Suprapubic skin (tissue), 4 donors: ENCODE measurements around the gene TBL1X. TPM values are rescaled to one million over a fixed set of nuclear protein-coding genes. Genes with fewer than 3 reads are reported as not detected.

Experiments
- DNase-seq, 2 donors: peaks; one replicate each; pipeline ENCODE4 v3.0.0-alpha.2; 2019; ENCODE audit warnings: low spot score in 2 of 2
- H3K27ac ChIP-seq: fragments of 200-600 bp; sonication (generic); one replicate; pipeline ENCODE4 v1.5.1; 2019
- H3K27me3 ChIP-seq: fragments of 200-600 bp; sonication (generic); one replicate; pipeline ENCODE4 v1.5.1; 2019
- H3K36me3 ChIP-seq: fragments of 200-600 bp; sonication (generic); one replicate; pipeline ENCODE4 v1.5.1; 2019
- H3K4me1 ChIP-seq: fragments of 200-600 bp; sonication (generic); one replicate; pipeline ENCODE4 v1.5.1; 2019
- H3K4me3 ChIP-seq: fragments of 200-600 bp; sonication (generic); one replicate; pipeline ENCODE4 v1.5.1; 2019; ENCODE audit warnings: mild to moderate bottlenecking
- H3K9me3 ChIP-seq: fragments of 200-600 bp; sonication (generic); one replicate; pipeline ENCODE4 v1.5.1; 2019
- EP300 ChIP-seq: sonication (generic); formaldehyde crosslinking; IDR thresholded peaks from one replicate; pipeline ENCODE4 v1.6.1; 2017; ENCODE audit warnings: antibody characterized with exemption
- POLR2A ChIP-seq, 2 donors: fragments of 450-650 bp; IDR thresholded peaks; one replicate each; pipeline ENCODE4 v1.6.1; 2017; ENCODE audit warnings: antibody characterized with exemption in 2 of 2, mild to moderate bottlenecking in 2 of 2, moderate library complexity in 2 of 2
- POLR2AphosphoS5 ChIP-seq, 3 donors: sonication (generic); formaldehyde crosslinking; IDR thresholded peaks; one replicate each; pipeline ENCODE4 v1.6.1; 2017; ENCODE audit warnings: antibody characterized with exemption in 3 of 3
- WGBS: methylation state at CpG from one replicate; pipeline ENCODE4 v1.1.5; 2018; 5-methylcytosine and 5-hydroxymethylcytosine counted together
- total RNA-seq, 4 donors: library from RNA; depleted of rRNA; stranded (reverse); fragments of >200 nt; gene quantifications; one replicate each; pipeline ENCODE4 v1.1.0, GENCODE V29; 2016
- TF ChIP-seq, protein P1 (sequence below), 2 donors: fragments of 200-600 bp in 1 of 2; fragments of 450-650 bp in 1 of 2; sonication (generic) in 1 of 2; IDR thresholded peaks; one replicate each; pipeline ENCODE4 v1.5.1; 2016 to 2019; ENCODE audit warnings: antibody characterized with exemption in 2 of 2, mild to moderate bottlenecking in 1 of 2, moderate library complexity in 1 of 2

The TBL1X gene
- total RNA-seq, 4 donors from 2014 or later, result 13.2 to 31.0 (median 17.1) TPM

DNA sequence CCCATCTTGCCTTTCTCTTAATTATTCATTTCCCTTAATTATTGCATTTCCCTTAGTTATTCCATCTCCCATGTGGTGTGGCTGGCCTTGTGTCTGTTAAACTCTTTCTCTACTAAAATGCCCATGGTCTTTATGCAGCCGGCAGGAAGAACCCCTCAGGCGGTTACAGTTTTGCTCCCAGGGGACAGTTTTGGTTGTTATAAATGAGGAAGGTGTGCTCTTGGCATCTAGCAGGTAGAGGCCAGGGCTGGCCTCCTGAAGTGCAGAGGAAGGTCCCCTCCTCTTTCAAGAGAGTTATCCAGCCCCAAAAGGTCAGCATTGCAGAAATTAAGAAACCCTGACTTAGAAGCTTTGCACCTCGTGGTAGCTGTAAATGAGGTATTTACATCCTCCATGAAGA lies 18.0 kb downstream of the TBL1X start:
- Histone ChIP-seq H3K9me3 (no peaks in the 10 kb centered on the region), H3K27me3 (no peaks in the 10 kb centered on the region), H3K4me3 (no peak overlapping the region), H3K36me3 (no peaks in the 10 kb centered on the region), H3K27ac (no peak overlapping the region), H3K4me1 (no peaks in the 10 kb centered on the region)
- TF ChIP-seq POLR2AphosphoS5 (IDR thresholded peaks at IDR 0.05) (no peak), POLR2A (IDR thresholded peaks at IDR 0.05) (no peak), EP300 (no peak)
- TF ChIP-seq, protein P1, sequence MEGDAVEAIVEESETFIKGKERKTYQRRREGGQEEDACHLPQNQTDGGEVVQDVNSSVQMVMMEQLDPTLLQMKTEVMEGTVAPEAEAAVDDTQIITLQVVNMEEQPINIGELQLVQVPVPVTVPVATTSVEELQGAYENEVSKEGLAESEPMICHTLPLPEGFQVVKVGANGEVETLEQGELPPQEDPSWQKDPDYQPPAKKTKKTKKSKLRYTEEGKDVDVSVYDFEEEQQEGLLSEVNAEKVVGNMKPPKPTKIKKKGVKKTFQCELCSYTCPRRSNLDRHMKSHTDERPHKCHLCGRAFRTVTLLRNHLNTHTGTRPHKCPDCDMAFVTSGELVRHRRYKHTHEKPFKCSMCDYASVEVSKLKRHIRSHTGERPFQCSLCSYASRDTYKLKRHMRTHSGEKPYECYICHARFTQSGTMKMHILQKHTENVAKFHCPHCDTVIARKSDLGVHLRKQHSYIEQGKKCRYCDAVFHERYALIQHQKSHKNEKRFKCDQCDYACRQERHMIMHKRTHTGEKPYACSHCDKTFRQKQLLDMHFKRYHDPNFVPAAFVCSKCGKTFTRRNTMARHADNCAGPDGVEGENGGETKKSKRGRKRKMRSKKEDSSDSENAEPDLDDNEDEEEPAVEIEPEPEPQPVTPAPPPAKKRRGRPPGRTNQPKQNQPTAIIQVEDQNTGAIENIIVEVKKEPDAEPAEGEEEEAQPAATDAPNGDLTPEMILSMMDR (IDR thresholded peaks at IDR 0.05), result no peak
- 79% methylated on average over 3 of the region's 3 CpGs for WGBS
- no peak for DNase-seq

DNA sequence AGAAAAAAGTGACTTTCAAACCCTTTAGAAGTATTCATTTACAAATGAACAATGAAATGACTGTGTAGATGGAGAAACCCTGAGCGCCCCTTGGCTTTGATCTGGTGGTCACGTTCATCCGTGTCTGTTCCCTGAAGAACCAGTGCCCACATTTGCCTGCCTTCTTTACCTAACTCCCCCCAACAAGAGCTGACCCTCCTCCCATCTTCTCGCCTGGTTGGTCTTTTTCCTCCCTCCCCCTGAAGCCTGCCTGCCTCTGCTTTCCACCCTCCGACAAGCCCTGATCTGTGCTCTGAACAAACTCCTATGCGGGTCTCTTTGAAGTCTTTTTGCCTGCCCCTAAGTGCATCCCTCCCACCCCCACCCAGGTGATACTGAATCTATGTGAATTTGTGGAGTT lies 18.5 kb downstream of the TBL1X start:
- H3K9me3 ChIP-seq, result no peaks in the 10 kb centered on the region
- no peaks in the 10 kb centered on the region for H3K27me3 ChIP-seq
- H3K4me3 ChIP-seq, result no peak overlapping the region
- no peak for DNase-seq
- TF ChIP-seq, protein P1 (IDR thresholded peaks at IDR 0.05), result no peak
- TF ChIP-seq POLR2A (IDR thresholded peaks at IDR 0.05) (no peak), EP300 (no peak), POLR2AphosphoS5 (IDR thresholded peaks at IDR 0.05) (no peak)
- no peak overlapping the region for H3K27ac ChIP-seq
- H3K36me3 ChIP-seq, result no peaks in the 10 kb centered on the region
- H3K4me1 ChIP-seq, result no peaks in the 10 kb centered on the region
- whole genome bisulfite sequencing, result 63% methylated on average over 6 of the region's 6 CpGs

DNA sequence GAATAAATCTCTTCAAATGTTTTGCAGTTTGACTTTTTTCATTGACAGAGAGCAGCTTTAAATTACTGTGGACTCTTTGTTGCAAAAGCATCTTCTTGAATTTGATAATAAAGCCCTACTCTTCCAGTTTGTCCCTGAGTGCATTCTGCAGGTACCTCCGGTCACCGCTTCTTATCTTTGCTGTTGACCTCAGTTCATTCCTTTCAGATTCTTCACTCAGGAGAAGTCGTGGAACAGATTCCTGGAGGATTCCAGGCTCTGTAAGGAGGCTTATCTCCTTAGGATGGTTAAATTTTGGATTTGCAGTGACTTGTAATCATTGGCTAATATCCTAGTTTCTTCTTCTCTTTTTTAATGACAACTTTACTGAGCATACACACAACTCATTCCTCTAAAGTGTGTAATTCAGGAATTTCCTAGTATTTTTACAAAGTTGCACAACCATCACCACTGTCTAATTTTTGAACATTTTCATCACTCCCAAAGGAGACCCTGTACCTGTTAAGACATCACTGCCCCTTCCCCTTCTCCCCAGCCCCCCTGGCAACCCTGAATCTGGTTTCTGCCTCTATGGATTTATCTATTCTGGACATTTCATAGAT lies 22.0 kb downstream of the TBL1X start:
- TF ChIP-seq POLR2AphosphoS5 (IDR thresholded peaks at IDR 0.05), result no peak
- no peak for TF ChIP-seq EP300
- no peak for TF ChIP-seq POLR2A (IDR thresholded peaks at IDR 0.05)
- TF ChIP-seq, protein P1 (IDR thresholded peaks at IDR 0.05), result no peak
- WGBS, result 78% methylated on average over 3 of the region's 3 CpGs
- no peak overlapping the region for H3K27ac ChIP-seq
- H3K4me1 ChIP-seq, result no peaks in the 10 kb centered on the region
- H3K27me3 ChIP-seq, result no peaks in the 10 kb centered on the region
- H3K36me3 ChIP-seq, result no peaks in the 10 kb centered on the region
- no peak overlapping the region for H3K4me3 ChIP-seq
- no peaks in the 10 kb centered on the region for H3K9me3 ChIP-seq
- no peak for DNase-seq

DNA sequence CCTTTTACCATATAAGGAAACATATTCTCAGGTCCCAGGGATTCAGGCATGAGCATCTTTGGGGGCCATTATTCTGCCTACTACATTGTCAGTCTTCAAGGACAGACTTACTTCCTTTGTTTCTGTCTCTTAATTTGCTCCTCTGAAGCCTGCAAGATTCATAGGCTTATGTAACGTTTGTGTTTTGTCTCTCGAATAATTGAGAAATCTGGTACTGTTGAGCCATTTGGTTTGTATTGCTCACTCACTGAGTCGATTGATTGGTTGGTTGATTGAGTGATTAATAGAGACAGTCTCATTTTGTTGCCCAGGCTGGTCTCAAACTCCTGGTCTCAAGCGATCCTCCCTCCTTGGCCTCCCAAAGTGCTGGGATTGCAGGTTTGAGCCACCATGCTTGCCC lies 23.7 kb downstream of the TBL1X start:
- Histone ChIP-seq H3K36me3 (no peaks in the 10 kb centered on the region), H3K4me3 (no peak overlapping the region), H3K27ac (no peak overlapping the region), H3K4me1 (no peaks in the 10 kb centered on the region), H3K9me3 (no peaks in the 10 kb centered on the region), H3K27me3 (no peaks in the 10 kb centered on the region)
- WGBS, result 78% methylated on average over 4 of the region's 4 CpGs
- TF ChIP-seq POLR2A (IDR thresholded peaks at IDR 0.05) (no peak), EP300 (no peak), POLR2AphosphoS5 (IDR thresholded peaks at IDR 0.05) (no peak)
- TF ChIP-seq, protein P1 (IDR thresholded peaks at IDR 0.05), result no peak
- DNase-seq, result no peak

DNA sequence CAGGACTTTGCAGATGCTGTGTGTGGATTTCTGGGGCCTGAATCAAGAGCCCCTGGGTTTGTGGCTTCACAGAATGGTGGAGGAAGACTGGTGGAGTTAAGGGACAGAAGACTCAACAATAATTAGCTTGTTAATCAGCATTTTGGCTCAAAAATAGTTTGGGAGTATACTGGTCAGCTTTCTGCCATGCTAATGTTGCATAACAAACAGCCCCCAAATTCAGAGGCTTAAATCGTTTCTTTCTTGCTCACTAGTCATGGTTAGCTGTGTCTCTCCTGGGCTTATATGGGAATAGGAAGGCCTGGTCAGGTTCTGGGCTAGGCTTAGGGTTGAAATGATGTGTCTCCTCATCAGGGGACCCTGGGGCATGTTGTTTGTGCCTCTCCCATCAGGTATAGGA lies 24.4 kb downstream of the TBL1X start:
- no peak for DNase-seq
- no peaks in the 10 kb centered on the region for H3K4me1 ChIP-seq
- H3K36me3 ChIP-seq, result no peaks in the 10 kb centered on the region
- H3K9me3 ChIP-seq, result no peaks in the 10 kb centered on the region
- no peaks in the 10 kb centered on the region for H3K27me3 ChIP-seq
- no peak overlapping the region for H3K27ac ChIP-seq
- no peak overlapping the region for H3K4me3 ChIP-seq
- 20% methylated on average over 1 of the region's 1 CpG for WGBS
- TF ChIP-seq EP300, result no peak
- TF ChIP-seq, protein P1 (IDR thresholded peaks at IDR 0.05), result no peak
